Epithelial cell of esophagus (primary cell): ENCODE data around the gene KCNC1.

Experiments used
- DNase-seq: peaks from one replicate; pipeline ENCODE4 v3.0.0; 2010; ENCODE audit warnings: low read depth
- H3K4me3 ChIP-seq: 2 replicates; pipeline ENCODE4 v1.5.1; 2011; ENCODE audit warnings: mild to moderate bottlenecking, low read length, control low read depth
- TF ChIP-seq, protein P1 (sequence below): IDR thresholded peaks from 2 replicates; pipeline ENCODE4 v1.5.1; 2011; ENCODE audit warnings: low read depth, mild to moderate bottlenecking, low read length, control low read depth, inconsistent platforms; ENCODE audit not compliant: insufficient read depth; ENCODE audit errors: missing control alignments

Gene KCNC1

DNA sequence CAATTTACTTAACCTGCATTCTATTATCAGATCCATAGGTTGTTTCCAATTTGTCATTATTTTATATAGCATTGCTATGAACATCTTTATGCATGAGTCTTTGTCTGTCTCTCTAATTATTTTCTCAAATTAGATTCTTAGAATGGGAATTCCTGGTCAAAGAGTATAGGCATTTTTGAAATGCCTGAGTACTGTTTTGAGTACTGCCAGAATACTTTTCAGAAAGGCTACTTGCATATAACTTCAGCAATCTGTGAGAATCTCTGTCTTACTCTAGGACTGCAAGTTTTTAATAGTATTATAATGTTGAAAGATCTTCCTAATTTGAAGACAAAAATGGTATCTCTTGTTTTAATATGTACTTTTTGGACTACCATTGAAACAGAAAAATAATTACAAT is 56.6 kb downstream of the KCNC1 start:
- H3K4me3 ChIP-seq = no peak overlapping the region
- TF ChIP-seq, protein P1, sequence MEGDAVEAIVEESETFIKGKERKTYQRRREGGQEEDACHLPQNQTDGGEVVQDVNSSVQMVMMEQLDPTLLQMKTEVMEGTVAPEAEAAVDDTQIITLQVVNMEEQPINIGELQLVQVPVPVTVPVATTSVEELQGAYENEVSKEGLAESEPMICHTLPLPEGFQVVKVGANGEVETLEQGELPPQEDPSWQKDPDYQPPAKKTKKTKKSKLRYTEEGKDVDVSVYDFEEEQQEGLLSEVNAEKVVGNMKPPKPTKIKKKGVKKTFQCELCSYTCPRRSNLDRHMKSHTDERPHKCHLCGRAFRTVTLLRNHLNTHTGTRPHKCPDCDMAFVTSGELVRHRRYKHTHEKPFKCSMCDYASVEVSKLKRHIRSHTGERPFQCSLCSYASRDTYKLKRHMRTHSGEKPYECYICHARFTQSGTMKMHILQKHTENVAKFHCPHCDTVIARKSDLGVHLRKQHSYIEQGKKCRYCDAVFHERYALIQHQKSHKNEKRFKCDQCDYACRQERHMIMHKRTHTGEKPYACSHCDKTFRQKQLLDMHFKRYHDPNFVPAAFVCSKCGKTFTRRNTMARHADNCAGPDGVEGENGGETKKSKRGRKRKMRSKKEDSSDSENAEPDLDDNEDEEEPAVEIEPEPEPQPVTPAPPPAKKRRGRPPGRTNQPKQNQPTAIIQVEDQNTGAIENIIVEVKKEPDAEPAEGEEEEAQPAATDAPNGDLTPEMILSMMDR = no peak
- DNase-seq = no peak

DNA sequence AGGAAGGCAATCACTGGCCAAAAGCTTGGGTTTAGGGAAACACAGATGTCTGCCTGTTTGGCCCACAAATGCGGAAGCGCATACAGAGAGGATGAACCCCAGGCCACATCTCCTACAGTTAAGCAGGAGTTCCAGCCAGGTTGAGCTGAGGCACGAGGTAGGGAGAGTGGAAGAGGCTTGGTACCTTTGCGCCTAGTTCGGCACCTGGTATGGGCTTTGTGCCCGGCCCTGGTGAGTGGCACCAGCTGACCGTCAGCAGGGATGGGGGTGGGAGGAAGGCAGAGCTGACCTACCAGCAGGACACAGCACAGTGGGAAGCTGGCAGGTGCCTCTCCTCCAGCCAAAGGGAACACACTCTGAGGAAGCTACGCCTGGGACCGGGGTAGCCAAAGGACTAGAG is 57.6 kb downstream of the KCNC1 start:
- no peak overlapping the region for H3K4me3 ChIP-seq
- DNase-seq = no peak
- TF ChIP-seq, protein P1 = no peak

DNA sequence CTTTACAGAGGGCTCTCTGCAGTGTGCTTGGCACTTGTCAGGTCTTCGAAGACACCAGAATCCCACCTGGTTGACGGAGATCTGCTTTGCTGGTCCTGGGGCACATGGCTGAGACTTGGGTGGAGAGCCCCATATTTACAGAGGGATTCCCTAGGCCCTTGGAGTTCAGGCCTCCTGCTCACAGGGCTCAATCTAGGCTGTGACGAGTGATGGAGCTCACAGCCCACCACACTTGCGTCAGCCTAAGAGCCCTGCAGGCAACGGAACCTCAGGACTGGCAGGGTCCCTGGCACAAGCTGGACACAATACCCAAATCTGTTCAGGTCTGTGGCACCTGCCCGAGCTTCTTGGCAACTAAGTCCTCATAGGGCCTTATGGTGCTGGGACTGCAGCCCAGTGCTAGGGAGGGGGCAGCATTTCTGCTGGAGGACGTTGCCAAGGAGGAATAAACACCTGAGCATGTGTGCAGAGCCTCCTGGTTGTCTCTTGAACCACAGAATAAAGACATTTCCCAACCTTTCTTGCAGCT is 59.1 kb downstream of the KCNC1 start:
- H3K4me3 ChIP-seq = no peak overlapping the region
- TF ChIP-seq, protein P1 = no peak
- DNase-seq = no peak

DNA sequence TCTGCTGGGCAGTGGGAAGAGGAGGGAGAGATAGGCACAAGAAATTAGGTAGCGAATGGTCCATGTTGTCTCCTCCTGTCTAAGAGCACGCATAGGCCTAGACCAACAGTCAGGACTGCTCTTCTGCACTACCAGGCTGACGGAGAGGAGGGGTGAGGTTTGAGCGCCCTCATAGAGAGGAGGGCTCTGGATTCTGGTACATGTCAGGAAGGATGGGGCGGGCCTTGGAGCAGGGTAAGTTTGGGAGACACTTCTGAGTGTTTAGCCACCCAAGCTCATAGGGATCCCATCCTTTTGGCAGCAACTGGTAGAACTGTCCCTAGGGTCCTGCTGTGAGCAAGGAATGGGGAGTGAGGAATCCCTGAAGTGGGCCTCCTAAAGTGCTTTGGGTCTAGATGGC is 60.4 kb downstream of the KCNC1 start:
- TF ChIP-seq, protein P1 = no peak
- no peak overlapping the region for H3K4me3 ChIP-seq
- DNase-seq = no peak

DNA sequence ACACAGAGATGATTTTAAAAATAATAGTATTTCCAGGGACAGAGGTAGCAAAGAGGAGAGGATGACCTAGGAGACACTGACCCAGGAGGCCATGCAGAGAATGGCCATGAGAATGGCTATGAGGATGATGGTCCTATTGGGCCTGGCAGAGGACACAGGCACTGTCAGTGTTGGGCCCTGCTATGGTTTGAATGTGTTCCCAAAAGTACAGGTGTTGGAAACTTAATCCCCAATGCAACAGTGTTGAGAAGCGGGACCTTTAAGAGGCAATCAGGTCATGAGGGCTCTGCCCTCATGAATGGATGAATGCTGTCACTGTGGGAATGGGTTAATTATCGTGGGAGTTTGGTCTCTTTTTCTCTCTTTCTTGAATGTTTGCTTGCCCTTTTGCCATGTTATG is 61.6 kb downstream of the KCNC1 start:
- no peak for DNase-seq
- TF ChIP-seq, protein P1 = no peak
- no peak overlapping the region for H3K4me3 ChIP-seq

DNA sequence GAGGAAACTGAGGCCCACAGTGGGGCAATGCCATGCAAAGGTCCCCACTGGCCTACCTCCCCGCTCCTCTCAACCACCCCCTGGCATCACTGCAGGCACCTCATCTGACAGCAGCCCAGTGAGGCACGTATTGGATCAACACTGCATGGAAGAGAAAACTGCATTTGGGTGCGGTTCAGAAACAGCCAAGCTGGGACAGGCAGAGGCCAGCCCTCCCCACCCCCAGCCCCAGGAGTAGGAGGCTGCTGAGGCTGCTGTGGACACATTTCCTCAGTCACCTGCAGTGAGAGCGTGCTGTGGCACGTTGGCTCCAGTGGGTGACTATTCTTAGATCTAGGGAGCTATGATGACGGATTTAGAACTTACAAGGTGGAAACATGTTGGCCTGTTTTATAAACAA is 63.7 kb downstream of the KCNC1 start:
- DNase-seq = peak; percentile 99
- no peak overlapping the region for H3K4me3 ChIP-seq
- TF ChIP-seq, protein P1 = no peak

DNA sequence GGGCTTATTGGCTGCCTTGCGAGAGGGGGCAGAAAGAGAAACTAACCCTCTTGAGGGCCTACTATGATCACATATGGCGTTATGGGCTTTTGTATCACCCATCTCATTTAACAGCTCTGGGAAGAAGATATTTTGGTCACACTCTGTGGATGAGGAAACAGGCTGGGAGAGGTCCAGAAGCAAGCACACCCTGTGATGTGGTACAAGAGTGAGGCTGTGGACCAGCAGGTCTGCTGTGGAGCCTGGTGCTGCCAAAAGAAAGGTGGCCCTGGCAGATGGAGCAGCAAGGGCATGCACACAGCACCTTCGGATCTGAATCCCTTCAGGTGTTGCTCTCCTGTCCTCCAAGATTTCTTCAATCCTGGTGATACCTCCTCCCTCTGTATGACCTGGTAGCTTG is 64.1 kb downstream of the KCNC1 start:
- TF ChIP-seq, protein P1 = no peak

More for the DNA sequence above, 64.1 kb downstream of the KCNC1 start:
- DNase-seq = no peak
- no peak overlapping the region for H3K4me3 ChIP-seq
